GM21390 (cell line): ENCODE measurements around the gene SRRM4.

ENCODE experiments used
- ATAC-seq: cut with Tn5 transposase; IDR thresholded peaks from one replicate; pipeline ENCODE4 v1.9.1; 2021; ENCODE audit not compliant: unreplicated experiment

Gene SRRM4

DNA sequence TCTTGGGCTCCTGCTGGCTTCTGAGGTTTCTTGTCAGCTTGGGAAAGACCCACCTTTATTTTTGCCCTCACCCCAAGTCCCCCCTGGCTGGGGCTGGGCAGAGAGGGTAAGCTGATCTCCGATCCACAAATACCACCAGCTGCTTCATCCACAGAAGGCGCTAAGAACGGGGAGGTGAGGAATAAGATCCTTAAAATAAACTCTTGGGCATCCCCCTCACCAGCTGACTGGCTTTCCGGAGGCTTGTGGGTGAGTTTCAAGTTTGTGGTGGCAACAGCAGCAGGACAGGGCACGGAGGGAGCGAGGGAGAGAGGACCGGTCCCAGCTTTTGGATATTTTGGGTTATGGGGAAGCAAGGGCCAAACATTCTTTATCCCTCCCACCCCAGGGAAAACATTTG, 176.6 kb downstream of the SRRM4 start:
- no peak for ATAC-seq

DNA sequence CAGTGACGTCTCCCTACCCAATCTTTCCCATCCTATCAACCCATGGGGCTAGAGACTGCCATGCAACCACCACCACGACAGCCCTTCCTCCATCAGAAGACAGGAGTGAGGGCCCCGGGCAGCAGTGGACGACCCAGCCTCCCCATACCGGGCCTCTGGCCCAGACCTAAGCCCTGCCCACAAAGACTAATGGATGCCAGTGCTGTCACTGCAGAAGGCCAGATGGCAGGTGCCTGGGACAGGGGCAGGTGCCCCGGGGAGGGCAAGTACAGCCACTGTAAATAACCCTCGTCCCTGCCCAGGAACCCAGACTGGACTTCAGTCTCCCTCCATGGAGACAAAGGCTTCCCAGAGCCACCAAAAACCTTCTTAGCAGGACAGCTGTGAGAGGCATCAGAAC, 177.1 kb downstream of the SRRM4 start:
- ATAC-seq: no peak

DNA sequence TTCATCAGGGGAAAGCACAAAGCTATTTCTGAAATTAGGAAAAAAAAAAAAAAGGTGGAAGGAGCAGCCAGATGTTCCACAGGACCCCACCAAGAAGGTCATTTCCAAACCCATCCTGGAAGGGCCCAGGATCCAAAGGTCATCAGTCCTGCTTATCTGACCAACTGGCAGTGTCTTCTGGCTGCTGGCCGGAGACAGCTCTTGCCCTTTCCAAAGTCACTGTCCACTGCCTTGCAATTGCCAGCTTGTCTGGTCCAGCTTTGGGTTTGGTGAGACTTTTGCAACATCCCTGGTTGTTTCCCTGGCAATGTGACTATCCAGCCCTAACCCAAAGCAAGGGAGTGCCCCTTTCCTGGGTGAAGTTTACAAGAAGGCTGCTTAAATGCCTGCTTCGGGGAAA, 178.5 kb downstream of the SRRM4 start:
- no peak for ATAC-seq

DNA sequence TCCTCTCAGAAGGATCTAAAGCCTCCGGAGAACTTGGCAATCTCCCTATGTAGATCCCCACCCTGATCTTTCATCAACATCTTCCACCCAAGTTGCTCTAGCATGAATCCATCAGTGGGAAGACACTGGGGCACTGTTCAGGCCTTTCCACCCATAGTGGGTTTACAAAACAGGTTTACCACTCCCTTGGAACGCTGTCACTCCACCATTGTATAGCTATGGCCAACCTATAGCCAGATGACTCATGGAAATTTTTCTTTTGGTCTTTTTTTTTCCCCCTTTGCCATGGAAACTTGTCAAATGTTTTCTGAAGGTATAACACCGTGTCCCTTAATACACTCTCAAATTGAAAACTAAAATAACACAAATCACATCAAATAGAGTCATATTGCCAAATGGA, 186.6 kb downstream of the SRRM4 start:
- no peak for ATAC-seq

DNA sequence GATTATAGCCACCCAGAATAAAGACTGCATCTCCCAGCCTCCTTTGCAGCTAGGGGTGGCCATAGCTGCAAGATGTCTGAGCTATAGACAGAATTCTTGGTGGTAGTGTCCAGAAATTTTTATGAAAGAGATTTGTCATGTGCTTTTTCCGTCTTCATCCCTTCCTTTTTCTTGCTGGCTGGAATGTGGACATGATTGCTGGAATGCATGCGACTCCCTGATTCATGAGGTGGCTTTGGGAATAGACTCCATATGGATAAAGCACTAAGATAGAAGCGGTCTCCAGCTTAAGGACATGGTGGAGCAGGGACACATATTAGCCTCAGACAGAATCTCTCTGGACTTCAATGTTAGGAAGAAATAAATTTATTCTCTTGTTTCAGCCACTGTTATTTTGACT, 187.4 kb downstream of the SRRM4 start:
- no peak for ATAC-seq

DNA sequence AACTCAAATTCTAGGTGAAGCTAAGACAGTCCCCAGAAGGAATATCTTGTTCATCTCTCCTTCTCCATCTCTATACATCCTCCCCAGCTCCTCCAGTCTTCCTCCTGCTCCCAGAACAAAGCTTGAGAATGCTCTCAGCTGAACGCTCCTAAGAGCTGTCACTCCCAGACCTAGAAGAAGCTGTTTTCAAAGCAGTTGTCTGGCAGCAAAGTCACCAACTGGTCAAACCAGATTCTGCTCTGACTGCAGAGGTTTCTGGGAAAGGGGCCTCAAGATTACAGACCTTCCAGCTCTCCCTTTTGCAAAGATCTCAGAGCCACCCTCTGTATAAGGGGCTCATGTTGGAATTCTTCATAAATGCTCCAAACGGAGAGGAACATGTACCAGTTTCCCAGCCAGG, 187.8 kb downstream of the SRRM4 start:
- ATAC-seq: no peak

DNA sequence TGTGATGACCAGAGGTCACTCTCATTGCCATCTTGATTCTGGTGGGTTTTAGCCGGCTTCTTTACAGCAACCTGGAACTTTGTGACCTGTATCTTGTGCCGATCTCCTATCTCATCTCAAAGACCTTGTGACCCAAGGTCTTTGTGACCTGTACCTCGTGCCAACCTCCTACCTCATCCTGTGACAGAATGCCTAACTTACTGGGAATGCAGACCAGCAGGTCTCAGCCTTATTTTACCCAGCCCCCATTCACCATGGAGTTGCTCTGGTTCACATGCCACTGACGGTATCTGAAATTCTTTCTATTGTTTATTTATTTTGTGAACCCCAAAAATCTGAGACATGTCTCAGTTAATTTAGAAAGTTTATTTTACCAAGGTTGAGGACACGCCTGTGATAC, 189.9 kb downstream of the SRRM4 start:
- no peak for ATAC-seq

DNA sequence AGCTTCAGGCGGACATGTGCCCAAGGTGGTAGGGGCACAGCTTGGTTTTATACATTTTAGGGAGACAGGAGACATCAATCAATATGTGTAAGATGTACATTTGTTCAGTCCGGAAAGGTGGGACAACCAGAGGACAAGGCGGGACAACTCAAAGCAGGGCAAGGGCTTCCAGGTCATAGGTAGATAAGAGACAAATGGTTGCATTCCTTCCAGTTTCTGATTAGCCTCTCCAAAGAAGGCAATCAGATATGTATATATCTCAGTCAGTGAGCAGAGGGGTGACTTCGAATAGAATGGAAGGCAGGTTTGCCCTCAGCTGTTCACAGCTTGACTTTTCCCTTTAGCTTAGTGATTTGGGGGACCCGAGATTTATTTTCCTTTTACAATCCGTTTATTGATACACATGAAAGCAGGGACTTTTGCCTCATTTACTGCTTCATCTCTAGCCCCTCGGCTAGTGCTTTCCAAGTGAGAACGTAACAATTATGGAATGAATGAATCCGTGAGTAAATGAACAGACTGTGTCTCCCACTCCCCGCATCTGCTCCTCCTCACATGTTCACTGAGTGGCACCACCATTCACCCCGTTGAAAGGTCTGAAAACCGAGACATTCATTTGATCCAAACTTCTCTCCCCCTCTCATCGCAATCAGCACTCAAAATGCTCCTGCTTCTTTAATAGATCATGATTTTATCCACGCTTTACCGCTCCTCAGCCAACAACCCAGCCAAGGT, 190.5 kb downstream of the SRRM4 start:
- no peak for ATAC-seq

DNA sequence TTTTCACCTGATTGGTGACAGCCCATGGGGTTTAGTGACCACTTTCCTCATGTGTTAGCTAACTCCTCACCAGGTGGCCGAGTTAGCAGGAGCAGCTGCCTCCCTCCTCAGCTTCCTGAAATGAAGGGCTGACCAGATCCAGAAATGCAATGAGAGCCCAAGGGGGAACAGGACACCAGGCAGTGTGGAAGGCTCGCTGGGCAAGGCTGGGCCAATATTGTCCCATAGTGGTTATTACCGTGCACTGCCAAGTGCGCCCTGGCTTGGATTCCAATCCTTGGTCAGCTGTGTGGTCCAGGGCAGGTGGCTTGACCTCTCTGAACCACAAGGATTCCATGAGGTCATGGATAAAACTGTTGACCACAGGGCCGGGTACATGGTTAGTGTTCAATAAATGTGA, 193.7 kb downstream of the SRRM4 start:
- ATAC-seq: no peak

DNA sequence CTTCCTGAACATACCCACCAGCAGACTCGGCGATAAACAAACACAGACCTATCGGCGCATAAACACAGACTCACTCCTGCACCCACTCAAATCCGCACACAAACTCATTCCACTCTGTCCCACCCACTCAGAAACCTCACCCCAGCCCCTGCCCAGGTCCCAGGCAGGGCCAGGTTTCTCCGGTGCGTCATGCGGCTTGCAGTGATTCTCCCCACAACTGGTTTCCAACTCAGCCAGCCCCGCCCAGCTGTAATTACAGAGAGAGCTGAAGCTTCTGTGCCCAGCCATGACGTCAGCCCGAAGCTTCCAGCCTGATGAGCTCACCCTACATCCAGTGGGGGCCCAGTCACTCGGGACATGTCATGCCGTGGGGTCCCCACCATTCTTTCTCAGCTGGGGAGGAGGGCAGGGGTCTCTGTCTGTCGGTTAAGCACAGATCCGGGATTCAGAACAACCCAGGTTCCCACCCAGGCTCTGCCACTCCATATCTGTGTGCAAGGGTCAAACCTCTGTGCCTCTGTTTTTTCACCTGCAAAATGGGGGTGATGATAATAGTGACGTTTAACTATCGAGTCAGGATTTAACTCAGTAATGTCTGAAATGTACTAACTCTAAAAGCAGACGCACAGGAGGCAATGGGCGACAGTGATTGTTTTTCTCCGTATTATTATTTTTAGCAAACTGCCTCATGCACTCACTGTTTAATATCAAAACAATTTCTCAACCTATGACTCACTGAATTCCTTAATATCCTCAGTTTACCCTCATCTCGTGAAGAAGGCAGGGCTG, 195.1 kb downstream of the SRRM4 start:
- ATAC-seq: no peak

DNA sequence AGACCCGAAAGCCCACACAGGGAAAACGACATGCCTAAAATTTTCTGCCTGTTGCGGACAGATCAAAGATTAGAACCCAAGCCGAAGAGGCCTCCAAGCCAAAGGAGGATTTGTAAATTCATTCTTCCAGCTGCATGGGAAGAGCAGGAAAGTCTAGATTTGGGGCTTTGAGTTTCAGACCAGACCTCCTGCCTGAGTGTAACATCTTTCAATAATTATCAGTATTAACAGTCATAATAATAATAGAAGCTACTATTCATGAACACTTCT, 195.7 kb downstream of the SRRM4 start:
- ATAC-seq: no peak

DNA sequence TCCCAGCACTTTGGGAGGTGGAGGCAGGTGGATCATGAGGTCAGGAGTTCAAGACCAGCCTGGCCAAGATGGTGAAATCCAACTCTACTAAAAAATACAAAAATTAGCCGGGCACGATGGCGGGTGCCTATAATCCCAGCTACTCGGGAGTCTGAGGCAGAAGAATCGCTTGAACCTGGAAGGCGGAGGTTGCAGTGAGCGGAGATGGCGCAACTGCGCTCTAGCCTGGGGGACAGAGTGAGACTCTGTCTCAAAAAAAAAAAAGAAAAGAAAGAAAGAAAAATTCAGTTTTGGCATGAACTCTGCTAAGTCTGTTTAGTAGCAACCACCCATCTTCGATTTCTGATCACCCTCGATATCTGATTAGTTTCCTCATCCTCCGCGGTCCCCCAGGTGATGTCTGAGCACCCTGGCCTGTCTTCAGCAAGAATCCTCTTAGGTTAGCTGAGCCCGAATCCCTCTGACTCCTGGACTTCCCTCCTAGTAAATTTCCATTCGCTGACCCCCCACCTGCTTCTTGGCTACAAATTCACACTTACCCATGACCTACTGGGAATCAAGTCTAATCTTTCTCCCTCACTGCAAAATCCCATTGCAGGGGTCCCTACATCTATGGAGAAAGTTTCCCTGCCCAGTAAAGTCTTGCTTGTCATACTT, 196.5 kb downstream of the SRRM4 start:
- no peak for ATAC-seq

DNA sequence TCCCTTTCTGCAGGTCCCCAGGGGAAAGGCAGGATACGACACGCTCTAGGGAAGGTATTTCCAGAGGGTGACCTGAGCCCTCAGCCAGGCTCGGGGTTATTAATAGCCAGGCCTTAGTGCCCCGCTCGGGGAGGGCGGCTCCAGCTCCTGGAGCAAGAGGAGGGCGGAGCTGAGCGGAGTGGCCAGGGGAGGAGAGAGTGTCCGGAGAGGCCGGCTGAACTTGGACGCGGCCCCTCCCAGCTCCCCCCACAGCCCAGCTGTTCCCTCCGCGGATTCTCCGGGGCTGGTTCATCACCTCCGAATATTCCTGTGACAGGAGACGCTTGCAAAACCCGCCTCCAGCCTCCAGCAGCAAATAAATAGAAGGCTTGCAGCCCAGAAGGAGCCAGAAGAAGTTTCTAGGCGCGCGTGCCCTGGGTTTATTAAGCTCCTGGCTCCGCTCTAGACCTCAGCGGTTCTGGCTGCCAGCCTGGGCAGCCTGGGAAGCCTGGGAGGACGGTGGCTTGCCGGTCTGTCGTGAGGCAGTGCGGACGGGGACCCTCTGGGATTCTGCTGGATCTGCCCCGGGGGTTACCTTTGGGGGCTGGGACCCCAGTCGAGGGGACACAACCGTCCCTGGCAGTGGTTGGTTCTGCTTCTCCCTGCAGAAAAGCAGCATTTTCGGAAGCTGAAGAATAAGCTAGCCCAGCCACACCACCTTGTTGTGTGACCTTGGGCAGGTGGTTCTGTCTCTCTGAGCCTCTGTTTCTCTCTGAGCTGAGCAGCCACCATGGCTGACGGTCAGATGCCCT, 197.4 kb downstream of the SRRM4 start, which contains the start of gene HSPB8:
Gene HSPB8 (plus strand): TSS at position 388 of the 791 bp plus-strand sequence. CDS start 382 bp downstream, at position 770.
- ATAC-seq: no peak

DNA sequence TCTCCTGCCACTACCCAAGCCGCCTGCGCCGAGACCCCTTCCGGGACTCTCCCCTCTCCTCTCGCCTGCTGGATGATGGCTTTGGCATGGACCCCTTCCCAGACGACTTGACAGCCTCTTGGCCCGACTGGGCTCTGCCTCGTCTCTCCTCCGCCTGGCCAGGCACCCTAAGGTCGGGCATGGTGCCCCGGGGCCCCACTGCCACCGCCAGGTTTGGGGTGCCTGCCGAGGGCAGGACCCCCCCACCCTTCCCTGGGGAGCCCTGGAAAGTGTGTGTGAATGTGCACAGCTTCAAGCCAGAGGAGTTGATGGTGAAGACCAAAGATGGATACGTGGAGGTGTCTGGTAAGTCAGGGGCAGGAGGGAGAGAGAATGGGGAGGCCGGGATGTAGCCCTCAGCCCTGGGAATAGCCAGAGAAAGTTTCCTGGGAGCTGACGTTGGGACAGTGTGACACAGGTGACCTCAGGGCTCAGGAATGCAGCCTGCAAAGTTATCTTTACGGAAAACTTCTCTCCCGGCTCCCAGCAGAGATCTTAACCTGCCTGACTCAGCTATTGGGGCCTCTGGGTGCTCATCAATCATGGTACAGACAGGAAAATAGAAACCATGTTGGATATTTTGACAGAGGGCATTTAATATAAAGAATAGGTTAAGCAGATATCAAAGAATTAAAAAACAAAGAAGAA, 198.1 kb downstream of the SRRM4 start:
- no peak for ATAC-seq

DNA sequence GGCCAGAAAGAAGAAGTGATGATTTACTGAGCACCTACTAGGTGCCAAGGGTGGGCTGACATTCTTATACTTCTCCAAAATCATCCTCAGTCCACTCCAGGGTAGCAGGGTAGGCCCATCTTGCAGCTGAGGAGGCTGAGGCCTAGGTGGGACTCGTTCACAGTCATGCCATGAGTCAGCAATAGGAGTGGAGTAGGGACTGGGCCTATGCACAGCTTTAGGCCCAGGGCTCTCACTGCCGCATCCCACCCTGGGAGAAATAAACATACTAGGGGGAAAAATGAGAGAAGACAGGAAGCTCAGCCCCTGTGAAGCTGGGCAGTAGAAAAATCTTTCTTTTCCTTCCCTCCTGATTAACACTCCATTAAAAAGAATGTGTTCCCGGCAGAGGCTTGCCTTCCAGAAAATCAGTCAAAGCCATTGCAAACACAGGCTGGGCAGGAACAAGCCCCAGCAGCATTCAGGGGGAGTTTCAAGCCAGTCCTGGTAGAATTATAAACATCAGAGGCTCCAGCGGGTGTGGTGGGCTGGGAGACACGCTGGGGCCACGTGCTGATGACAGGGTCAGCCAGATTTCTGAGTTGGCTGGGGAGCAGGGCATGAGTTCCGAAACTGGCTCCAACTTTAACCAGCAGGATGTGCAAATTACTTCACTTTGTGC, 199.2 kb downstream of the SRRM4 start:
- no peak for ATAC-seq

DNA sequence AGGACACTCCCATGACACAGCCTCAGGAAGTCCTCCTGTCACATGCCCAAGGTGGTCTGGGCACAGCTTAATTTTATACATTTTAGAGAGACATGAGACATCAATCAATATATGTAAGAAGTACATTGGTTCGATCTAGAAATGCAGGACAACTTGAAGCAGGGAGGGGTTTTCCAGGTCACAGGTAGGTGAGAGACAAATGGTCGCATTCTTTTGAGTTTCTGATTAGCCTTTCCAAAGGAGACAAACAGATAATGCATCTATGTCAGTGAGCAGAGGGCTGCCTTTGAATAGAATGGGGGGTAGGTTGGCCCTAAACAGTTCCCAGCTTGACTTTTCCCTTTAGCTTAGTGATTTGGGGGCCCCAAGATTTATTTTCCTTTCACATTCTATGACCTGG, 199.9 kb downstream of the SRRM4 start:
- ATAC-seq: no peak

DNA sequence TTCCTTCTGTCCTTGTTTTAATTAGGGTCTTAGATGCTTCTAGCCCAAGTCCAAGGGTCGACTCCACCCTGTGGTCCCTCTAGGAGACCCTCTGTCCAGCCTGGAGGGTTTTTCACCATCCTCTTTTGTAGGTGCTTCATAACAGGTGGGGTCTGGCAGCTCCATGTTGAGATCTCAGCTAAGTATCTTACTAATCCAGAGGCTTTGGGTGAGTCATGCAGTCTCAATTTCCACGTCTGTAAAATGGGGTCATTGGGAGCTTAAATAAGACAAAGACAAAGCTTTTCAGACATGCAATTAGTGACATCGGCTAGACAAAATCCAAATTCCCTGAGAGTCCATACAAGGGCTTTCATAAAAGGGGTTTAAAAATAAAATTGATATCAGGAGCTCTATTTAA, 200.6 kb downstream of the SRRM4 start:
- ATAC-seq: no peak

DNA sequence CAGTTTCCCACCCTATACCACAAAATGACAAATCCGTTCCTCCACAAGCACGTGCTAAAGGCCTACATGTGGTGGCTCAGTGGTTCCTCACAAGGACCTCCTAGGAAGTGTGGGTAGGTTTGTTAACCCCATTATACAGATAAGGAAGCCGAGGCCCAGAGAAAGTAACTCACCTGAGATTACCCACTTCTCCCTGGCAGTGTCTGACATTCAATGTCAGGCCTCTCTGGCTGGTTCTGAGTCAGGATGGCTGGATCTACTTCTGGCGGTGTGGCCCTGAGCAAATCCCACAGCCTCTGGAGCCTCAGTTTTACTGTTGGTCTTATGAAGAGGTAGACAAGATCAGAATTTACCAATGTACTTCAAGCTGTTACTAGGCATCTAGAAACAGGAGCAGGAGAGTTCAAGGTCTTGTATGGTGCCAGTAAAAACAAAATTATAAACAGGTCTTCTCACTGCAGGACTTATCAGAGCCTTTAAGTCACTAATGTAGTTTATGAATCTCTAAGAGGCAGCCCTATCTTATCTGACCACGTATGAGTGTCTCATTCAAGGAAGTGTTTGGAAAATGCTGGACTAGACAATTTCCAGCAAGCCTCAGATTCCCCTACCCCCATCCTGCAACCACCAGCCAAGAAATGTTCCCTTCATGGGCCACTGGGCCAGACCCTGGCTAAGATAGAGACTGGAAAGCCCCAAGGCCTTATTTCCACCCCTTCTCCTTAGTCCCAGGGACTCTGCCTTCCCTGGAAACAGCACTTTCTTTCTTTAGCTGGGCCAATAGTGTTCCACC, 201.6 kb downstream of the SRRM4 start:
- no peak for ATAC-seq

DNA sequence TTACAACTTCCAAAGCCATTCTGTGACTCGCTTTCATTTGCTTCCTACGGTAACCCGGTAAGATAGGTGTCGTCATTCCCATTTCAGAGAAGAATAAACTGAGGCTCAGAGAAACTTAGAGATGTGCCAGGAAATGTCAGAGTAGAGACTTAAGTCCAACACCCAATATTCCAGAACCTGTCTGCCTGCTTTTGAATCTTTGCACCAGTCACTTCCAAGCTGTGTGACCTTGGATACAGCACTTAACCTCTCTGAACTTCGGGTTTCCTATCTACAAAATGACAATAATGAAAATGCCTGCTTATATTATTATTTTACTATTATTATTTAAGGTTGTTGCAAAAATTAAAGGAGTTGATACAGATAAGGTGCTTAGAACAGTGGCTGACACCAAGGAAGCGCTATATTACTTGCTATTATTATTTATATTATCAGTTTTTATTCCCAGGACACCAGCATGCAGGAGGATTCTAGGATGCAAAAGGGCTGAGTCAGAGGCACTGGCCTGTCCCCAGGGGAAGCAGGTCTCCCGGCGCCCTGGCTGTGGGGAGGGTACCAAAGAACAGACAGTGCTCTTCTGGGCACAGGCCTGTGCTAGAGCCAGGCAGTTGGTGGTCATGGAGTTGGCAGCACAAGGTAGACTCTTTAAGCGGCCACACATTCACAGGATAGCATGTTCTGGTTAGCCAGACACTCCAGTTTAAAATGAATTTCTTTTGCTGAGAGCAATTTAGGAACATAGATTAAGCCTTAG, 202.8 kb downstream of the SRRM4 start:
- no peak for ATAC-seq
